Endothelial cell of umbilical vein (primary cell): ENCODE results near the gene RASL11A. TPM values are rescaled to one million over a fixed set of nuclear protein-coding genes. Genes with fewer than 3 reads are reported as not detected.

Source experiments
- BruUV-seq: library from RNA; stranded (reverse); fragments of 400-500 nt; replicated peaks from 2 replicates; lab custom pipeline; 2021; lab: Mats Ljungman, UMichigan
- CTCF ChIA-PET: fragments of 300-600, 350-600 bp; sonication (Branson Sonifier 250); formaldehyde crosslinking; loops from one replicate; lab custom pipeline; 2021; ENCODE audit warnings: antibody characterized with exemption, inconsistent platforms; lab: Charles Lee
- POLR2A ChIA-PET: fragments of 300-600, 350-600 bp; sonication (Branson Sonifier 250); formaldehyde crosslinking; loops from one replicate; lab custom pipeline; 2021; ENCODE audit warnings: antibody characterized with exemption, inconsistent platforms; lab: Charles Lee
- DNase-seq: peaks from one replicate; pipeline ENCODE4 v3.0.0-alpha.2; 2011; ENCODE audit warnings: low read depth, low spot score
- FAIRE-seq: peaks from 2 replicates; lab custom pipeline; 2011; peaks lifted over from hg19 to GRCh38; lab: Jason Lieb, UNC
- H2AFZ ChIP-seq: 2 replicates; pipeline ENCODE4 v1.6.0; 2012; ENCODE audit warnings: low read depth, low read length, control low read depth, inconsistent platforms
- H3K27ac ChIP-seq: 2 replicates; pipeline ENCODE4 v1.5.1; 2011; ENCODE audit warnings: low read depth, mild to moderate bottlenecking, control low read depth, low read length, moderate library complexity; ENCODE audit not compliant: insufficient read depth
- H3K27me3 ChIP-seq, 2 experiments: 2 replicates each; pipeline versions ENCODE4 v1.6.0 to v1.6.1; 2011; ENCODE audit warnings: low read length in 2 of 2, mixed read lengths in 1 of 2; ENCODE audit not compliant: control insufficient read depth in 2 of 2, insufficient read depth in 2 of 2
- H3K36me3 ChIP-seq, 2 experiments: 2 replicates in 1 of 2; 3 replicates in 1 of 2; pipeline ENCODE4 v1.5.1; 2011; ENCODE audit warnings: low read length in 2 of 2, mild to moderate bottlenecking in 1 of 2, moderate library complexity in 1 of 2; ENCODE audit not compliant: control insufficient read depth in 2 of 2, insufficient read depth in 2 of 2; ENCODE audit errors: extremely low read depth in 1 of 2
- H3K4me1 ChIP-seq: 3 replicates; pipeline ENCODE4 v1.5.1; 2011; ENCODE audit warnings: mild to moderate bottlenecking, low read length; ENCODE audit not compliant: control insufficient read depth, insufficient read depth; ENCODE audit errors: extremely low read depth
- H3K4me2 ChIP-seq: 2 replicates; pipeline ENCODE4 v1.6.1; 2011; ENCODE audit warnings: low read length, control low read depth, mixed read lengths; ENCODE audit not compliant: insufficient read depth
- H3K4me3 ChIP-seq, 3 experiments: fragments of 200-600 bp in 1 of 3; sonication (generic), shearing (Covaris generic) in 1 of 3; replicated peaks in 1 of 3; 2 replicates each; pipeline ENCODE4 v1.5.1; 2011 to 2016; ENCODE audit warnings: control low read depth in 3 of 3, low read length in 3 of 3, mild to moderate bottlenecking in 2 of 3, inconsistent platforms in 1 of 3, low read depth in 1 of 3, moderate library complexity in 1 of 3; ENCODE audit not compliant: insufficient read depth in 1 of 3
- H3K79me2 ChIP-seq: 2 replicates; pipeline ENCODE4 v1.6.0; 2012; ENCODE audit warnings: low read length, inconsistent platforms; ENCODE audit not compliant: control insufficient read depth, insufficient read depth
- H3K9ac ChIP-seq: replicated peaks from 2 replicates; pipeline ENCODE3; 2011; ENCODE audit warnings: low read length, control low read depth; ENCODE audit not compliant: insufficient read depth; ENCODE audit errors: extremely low read depth
- H3K9me1 ChIP-seq: replicated peaks from 3 replicates; pipeline ENCODE4 v1.6.0; 2011; ENCODE audit warnings: mild to moderate bottlenecking, low read length; ENCODE audit not compliant: control insufficient read depth, insufficient read depth; ENCODE audit errors: extremely low read depth
- H3K9me3 ChIP-seq: replicated peaks from 2 replicates; pipeline ENCODE4 v1.5.1; 2012; ENCODE audit warnings: low read length, inconsistent platforms; ENCODE audit not compliant: control insufficient read depth, insufficient read depth
- H4K20me1 ChIP-seq: replicated peaks from 2 replicates; pipeline ENCODE3; 2011; ENCODE audit warnings: mild to moderate bottlenecking, low read length; ENCODE audit not compliant: control insufficient read depth, insufficient read depth; ENCODE audit errors: extremely low read depth
- CTCF ChIP-seq, 2 donors: IDR thresholded peaks; 1 replicate in 1 of 2; 2 replicates in 1 of 2; pipeline ENCODE4 v1.5.1; 2011; ENCODE audit warnings: low read length in 2 of 2, mild to moderate bottlenecking in 2 of 2, moderate library complexity in 2 of 2, control low read depth in 1 of 2, inconsistent platforms in 1 of 2, low read depth in 1 of 2; ENCODE audit not compliant: insufficient read depth in 1 of 2; ENCODE audit errors: extremely low read depth in 1 of 2
- EZH2 ChIP-seq: IDR thresholded peaks from 2 replicates; pipeline ENCODE4 v1.6.1; 2012; ENCODE audit warnings: borderline replicate concordance, low read depth, mild to moderate bottlenecking, moderate library complexity, low read length, inconsistent platforms; ENCODE audit not compliant: severe bottlenecking
- FOS ChIP-seq: IDR thresholded peaks from 2 replicates; pipeline ENCODE4 v1.6.1; 2011; ENCODE audit warnings: mild to moderate bottlenecking, low read length, moderate library complexity, borderline replicate concordance; ENCODE audit not compliant: insufficient read depth
- GATA2 ChIP-seq: IDR thresholded peaks from 2 replicates; pipeline ENCODE4 v1.7.0; 2011; ENCODE audit warnings: low read depth, mild to moderate bottlenecking, moderate library complexity, mixed read lengths, low read length; ENCODE audit not compliant: insufficient read length, insufficient read depth
- JUN ChIP-seq: IDR thresholded peaks from 2 replicates; pipeline ENCODE4 v1.6.1; 2011; ENCODE audit warnings: borderline replicate concordance, low read depth; ENCODE audit not compliant: insufficient read length, insufficient read depth
- MAX ChIP-seq: IDR thresholded peaks from 2 replicates; pipeline ENCODE4 v1.6.1; 2011; ENCODE audit not compliant: insufficient read depth, insufficient read length
- MYC ChIP-seq: IDR thresholded peaks from one replicate; pipeline ENCODE4 v1.6.1; 2011; ENCODE audit warnings: mild to moderate bottlenecking, low read depth, low read length
- POLR2A ChIP-seq: IDR thresholded peaks from 2 replicates; pipeline ENCODE4 v1.6.1; 2012; ENCODE audit warnings: low read depth, mild to moderate bottlenecking, control low read depth, low read length
- POLR2AphosphoS5 ChIP-seq: IDR thresholded peaks from 2 replicates; pipeline ENCODE4 v1.6.1; 2012; ENCODE audit warnings: low read depth, mild to moderate bottlenecking, control low read depth, low read length, moderate library complexity; ENCODE audit not compliant: insufficient read depth
- dilution Hi-C: fragments of 300-500 bp; cut with MboI; formaldehyde crosslinking; loops from one replicate; pipeline ENCODE4 v1.15.0; 2019; ENCODE audit warnings: low sequenced_read_pairs; ENCODE audit not compliant: extremely low pct_ligation_motif_present
- intact Hi-C: fragments of 100-400 bp; cut with micrococcal nuclease; formaldehyde crosslinking; loops from one replicate; pipeline ENCODE4 v1.10.0; 2022
- polyA plus RNA-seq, 4 experiments: library from polyadenylated mRNA; depleted of rRNA in 3 of 4; stranded (reverse) in 3 of 4; unstranded in 1 of 4; fragments of >200 nt; gene quantifications; 2 replicates each; pipeline versions ENCODE4 v1.2.1 to v1.2.3, GENCODE V29; 2011 to 2012; ENCODE audit warnings: missing spikeins in 1 of 4
- total RNA-seq: library from RNA; stranded (reverse); gene quantifications from 2 replicates; pipeline ENCODE4 v1.2.3, GENCODE V29; 2021

The RASL11A gene
- total and polyA plus RNA-seq, 2 donors (not counting 3 experiments of a cell fraction or from before 2014, with no cell fraction given): 1.2 to 1.3 TPM

- H3K9me1 ChIP-seq: no peaks in the 10 kb centered on the region
- CTCF ChIA-PET: no interaction called here
- no peaks in the 10 kb centered on the region for H3K79me2 ChIP-seq
- POLR2A ChIA-PET: interaction anchor here (0.7 kb wide), 1 partner anchor 346 kb away, joined by 3 read pairs; no protein-coding TSS in a partner anchor
- no peaks in the 10 kb centered on the region for H3K36me3 ChIP-seq
- H3K4me1 ChIP-seq: no peaks in the 10 kb centered on the region
- no peak overlapping the region for H3K4me3 ChIP-seq
- intact Hi-C loops (no loop called here), dilution Hi-C loops (no loop called here)
- TF ChIP-seq MYC (no peak), JUN (no peak), POLR2AphosphoS5 (no peak), POLR2A (no peak), EZH2 (no peak)
- peaks cover 11 to 12% of the 10 kb centered on the region in 2 experiments for H3K27me3 ChIP-seq
- no peak overlapping the region for H3K4me2 ChIP-seq
- no peak overlapping the region for H3K9ac ChIP-seq
- FAIRE-seq (no peak), DNase-seq (no peak)
- H2AFZ ChIP-seq: no peak overlapping the region
- no TSS peak for BruUV-seq
- no peaks in the 10 kb centered on the region for H4K20me1 ChIP-seq
- H3K27ac ChIP-seq: no peak overlapping the region
- no peaks in the 10 kb centered on the region for H3K9me3 ChIP-seq
Measured at GRCh38 chr13:27295096-27295495, 24.5 kb downstream of the RASL11A start.

GRCh38 chr13:27295660-27296059 lies 25.0 kb downstream of the RASL11A start:
- Histone ChIP-seq H3K79me2 (no peaks in the 10 kb centered on the region), H3K9ac (no peak overlapping the region), H3K27me3 (peaks cover 11 to 12% of the 10 kb centered on the region in 2 experiments), H3K9me3 (no peaks in the 10 kb centered on the region), H3K4me2 (no peak overlapping the region), H2AFZ (no peak overlapping the region), H3K4me1 (no peaks in the 10 kb centered on the region), H3K27ac (no peak overlapping the region), H3K36me3 (no peaks in the 10 kb centered on the region), H4K20me1 (no peaks in the 10 kb centered on the region), H3K9me1 (no peaks in the 10 kb centered on the region), H3K4me3 (no peak overlapping the region)
- TF ChIP-seq POLR2A (no peak), JUN (no peak), GATA2 (no peak), EZH2 (no peak), MAX (no peak), MYC (no peak), POLR2AphosphoS5 (no peak), CTCF (IDR thresholded peaks at IDR 0.05; ENCODE audit: extremely low read depth in 1 of 2, insufficient read depth in 1 of 2, low read depth in 1 of 2, low read length in 2 of 2) (no peak), FOS (no peak)
- dilution Hi-C loops (no loop called here), intact Hi-C loops (no loop called here)
- BruUV-seq: no TSS peak
- DNase-seq (no peak), FAIRE-seq (no peak)
- ChIA-PET POLR2A (no interaction called here), CTCF (no interaction called here)
